Mesenteric fat pad (tissue), 1 donor: ENCODE results near the gene RANBP3. TPM values are rescaled to one million over a fixed set of nuclear protein-coding genes. Genes with fewer than 3 reads are reported as not detected.
A peak's percentile ranks its signal among the peaks of the same experiment; 100 is the strongest.
"Not testable (repeated sequence)": the region's sequence is repeated elsewhere in the genome, so short reads cannot be mapped to it uniquely, and the experiment has no call there.

ENCODE experiments used
- DNase-seq: peaks from one replicate; pipeline ENCODE4 v3.0.0-alpha.2; 2020; ENCODE audit warnings: low spot score
- long read RNA-seq: library from polyadenylated mRNA; unstranded; transcript quantifications from one replicate; pipeline ENCODE4 v2.0.0, GENCODE V29; 2020
- total RNA-seq: library from RNA; stranded (reverse); fragmentation: NEBNext Ultra II Directional; extraction: Animal tissue kit (Norgen Biotek cat#: 25700); gene quantifications from one replicate; pipeline ENCODE4 v1.2.1, GENCODE V29; 2021
- donor health status: DM: yes; HTN: yes; CAD: no.

The RANBP3 gene, protein sequence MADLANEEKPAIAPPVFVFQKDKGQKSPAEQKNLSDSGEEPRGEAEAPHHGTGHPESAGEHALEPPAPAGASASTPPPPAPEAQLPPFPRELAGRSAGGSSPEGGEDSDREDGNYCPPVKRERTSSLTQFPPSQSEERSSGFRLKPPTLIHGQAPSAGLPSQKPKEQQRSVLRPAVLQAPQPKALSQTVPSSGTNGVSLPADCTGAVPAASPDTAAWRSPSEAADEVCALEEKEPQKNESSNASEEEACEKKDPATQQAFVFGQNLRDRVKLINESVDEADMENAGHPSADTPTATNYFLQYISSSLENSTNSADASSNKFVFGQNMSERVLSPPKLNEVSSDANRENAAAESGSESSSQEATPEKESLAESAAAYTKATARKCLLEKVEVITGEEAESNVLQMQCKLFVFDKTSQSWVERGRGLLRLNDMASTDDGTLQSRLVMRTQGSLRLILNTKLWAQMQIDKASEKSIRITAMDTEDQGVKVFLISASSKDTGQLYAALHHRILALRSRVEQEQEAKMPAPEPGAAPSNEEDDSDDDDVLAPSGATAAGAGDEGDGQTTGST
- 56.7 TPM for total RNA-seq
- long read RNA-seq, transcript RANBP3-220 (16 exons, 1,783 nt): minor isoform, 17 of 110 reads
- long read RNA-seq, transcript RANBP3-201 (16 exons, 1,762 nt): major isoform, 28 of 110 reads
- long read RNA-seq, partial matches to known transcripts: 26 of 110 reads
- long read RNA-seq, other reads (novel, unspliced or antisense): 30 of 110 reads

- peak; percentile 99 for DNase-seq
These were observed at the start of gene RANBP3 for GRCh38 chr19:5977785-5978605. Gene RANBP3, minus strand, starts transcription at chr19:5978140. Its CDS starts 58 bp downstream, at chr19:5978082.

DNA sequence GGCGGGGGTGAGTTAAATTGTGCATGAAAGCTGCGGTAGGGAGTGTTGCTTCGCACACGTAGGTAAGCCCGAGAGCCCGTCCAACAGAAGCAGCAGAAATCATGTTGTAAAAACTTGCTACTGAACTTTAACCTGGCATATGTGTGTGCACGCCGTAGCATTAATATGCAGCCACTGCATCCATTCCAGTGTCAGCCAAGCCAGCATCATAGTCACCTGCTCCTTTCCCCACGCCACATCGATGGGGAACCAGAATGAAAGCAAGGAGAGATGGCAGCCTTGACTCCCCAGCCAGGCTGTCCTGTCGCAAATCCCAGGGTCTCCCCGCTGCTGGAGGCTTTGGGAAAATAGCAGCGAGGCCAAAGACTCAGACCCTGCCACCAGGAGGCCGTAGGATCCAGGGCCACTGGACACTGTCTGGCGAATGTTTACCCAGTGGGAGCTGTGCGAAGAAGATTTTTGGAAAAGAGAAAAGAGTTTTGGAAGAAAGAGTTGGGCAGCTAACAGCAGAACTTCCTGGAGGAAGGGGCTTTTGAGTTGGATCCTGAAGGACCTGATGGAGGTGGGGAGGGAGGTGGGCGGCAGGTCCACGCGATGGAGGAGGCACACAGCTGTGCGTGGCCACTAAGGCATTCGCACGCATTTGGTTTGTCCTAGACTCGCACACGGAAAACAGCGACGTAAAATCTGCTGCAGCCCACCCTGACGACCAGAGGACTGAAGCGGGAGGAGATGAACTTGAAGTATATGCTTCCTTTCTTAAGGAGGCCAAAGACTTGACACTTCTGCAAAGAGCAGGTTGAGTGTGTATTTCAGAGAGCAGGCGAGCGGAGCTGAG lies 48.7 kb upstream of the RANBP3 start:
- DNase-seq: peak; percentile 71

DNA sequence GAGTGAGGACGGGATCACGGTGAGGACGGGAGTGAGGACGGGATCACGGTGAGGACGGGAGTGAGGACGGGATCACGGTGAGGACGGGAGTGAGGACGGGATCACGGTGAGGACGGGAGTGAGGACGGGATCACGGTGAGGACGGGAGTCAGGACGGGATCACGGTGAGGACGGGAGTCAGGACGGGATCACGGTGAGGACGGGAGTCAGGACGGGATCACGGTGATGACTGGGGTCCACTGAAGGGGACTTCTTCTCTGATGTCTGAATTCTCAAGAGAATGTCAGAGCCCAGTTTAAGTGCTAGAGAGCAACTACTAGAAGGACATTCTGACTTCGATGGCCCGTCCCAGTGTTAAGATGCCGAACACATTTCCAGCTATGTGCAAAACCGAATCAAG lies 46.8 kb upstream of the RANBP3 start:
- DNase-seq: not testable (repeated sequence)

GRCh38 chr19:6023936-6024335 lies 46.0 kb upstream of the RANBP3 start:
- no peak for DNase-seq

DNA sequence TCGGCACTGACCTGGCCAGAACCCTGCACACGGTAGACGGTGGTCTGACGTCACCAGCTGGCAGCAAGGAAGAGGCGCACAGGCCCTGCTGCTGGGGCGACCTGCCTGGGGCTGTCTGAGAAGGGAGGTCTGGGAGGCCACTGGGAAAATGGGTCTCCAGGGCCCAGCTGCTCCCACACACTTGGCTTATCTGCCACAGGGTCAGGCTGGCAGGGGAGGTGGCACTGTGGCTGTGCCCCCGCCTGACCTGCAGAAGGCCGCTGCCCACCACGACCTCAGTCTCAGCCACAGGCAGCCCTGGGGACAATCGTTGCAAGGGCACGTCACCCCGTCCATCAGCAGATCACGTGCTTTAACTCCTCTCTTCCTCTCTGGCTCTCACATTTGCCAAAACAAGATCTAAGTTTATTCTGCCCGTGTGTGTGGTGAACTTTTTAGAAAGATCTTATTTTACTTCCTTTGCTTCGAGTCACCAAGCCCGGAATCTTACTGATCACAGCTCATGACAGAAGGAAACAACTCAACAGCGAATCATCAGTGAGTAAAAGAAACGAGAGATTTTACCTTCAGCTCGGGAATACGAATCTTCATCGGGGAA lies 45.2 kb upstream of the RANBP3 start:
- no peak for DNase-seq

DNA sequence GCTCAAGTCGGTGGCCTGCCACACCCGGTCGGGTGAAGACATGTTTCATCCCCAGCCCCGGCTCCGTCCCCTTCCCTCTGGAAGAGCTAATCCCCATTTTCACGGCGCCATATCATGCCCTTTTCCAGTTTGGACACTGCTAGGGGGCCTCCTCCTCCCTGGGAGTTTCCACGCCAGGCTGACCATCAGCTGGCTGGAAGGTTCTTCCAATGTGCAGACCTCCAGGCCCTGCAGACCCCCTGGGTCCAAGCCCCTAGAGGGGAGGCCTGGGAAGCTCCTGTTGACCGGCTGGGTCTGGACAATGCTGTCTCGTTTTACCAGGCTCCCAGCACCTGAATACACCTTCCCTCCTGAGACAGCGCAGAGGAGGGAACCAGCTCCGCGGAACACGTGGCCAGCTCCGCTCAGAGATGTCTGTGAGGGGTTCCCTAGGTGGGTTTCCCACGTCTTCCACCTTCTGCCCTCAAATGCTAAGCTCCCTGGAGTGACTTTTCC lies 44.7 kb upstream of the RANBP3 start:
- no peak for DNase-seq

DNA sequence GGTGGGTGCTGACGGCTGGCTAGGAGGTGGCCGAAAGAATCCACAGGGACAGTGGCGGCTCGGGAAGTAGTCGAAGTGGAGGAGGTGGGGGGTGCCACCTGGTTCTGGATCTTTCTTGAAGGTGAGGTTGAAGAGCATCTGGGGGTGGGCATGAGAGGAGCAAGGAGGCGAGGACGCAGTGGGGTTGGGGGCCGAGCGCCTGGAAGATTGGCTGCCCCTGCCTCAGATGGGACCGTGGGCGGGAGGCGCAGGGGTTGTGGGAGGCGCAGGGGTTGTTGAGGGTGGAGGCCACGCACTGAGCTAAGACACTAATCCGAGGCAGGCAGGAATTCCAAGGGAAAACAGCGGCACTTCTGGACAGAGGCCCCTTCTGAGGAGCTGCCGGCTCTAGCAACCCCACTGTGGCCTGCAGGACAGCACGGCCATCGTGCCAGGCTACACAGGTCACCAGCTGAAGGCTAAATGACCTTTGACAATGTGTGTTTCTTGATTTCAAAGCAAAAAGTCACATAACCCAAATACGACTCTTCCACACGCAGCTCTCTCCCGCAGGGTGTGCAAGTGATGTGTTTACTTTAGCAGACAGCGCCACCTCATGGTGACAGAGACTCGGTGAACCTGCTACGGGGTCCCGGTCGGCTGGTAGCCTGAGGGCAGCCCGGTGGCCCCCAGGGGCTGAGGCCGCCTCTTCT lies 44.1 kb upstream of the RANBP3 start:
- no peak for DNase-seq

GRCh38 chr19:6020972-6021805 lies 43.2 kb upstream of the RANBP3 start:
- no peak for DNase-seq

- DNase-seq: no peak
These were observed 42.4 kb upstream of the RANBP3 start for GRCh38 chr19:6020166-6020882.

- no peak for DNase-seq
These were observed 40.8 kb upstream of the RANBP3 start for GRCh38 chr19:6018786-6019185.

GRCh38 chr19:6017576-6017975 lies 39.6 kb upstream of the RANBP3 start:
- no peak for DNase-seq

DNA sequence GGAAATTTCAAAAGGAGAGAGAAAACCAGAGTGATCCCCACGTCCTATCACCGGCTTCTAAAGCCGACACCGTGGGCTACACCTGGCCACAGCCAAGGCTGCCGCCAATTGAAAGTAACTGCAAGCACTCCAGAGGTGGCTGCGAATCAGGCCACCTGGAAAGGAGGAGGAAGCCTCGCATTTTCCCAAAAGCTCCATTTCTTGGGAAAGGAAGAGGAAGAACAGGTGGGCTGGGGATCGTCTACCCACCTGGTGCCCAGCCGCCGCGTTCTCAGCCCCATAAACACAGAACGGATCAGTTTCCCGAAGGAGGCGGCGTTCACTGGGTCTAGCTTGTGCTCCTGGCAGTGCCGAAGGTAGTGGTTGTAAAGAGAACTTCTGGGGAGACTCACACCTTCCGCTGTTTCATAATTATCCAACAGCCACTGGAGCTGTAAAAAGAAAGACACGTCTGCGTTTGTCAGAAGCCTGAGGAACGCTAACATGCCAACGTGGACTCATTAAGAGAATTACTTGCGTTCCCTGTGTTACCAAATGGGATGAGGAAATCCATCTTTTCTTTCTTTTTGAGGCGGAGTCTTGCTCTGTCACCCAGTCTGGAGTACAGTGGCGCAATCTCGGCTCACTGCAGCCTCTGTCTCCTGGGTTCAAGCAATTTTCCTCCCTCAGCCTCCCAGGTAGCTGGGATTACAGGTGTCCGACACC lies 38.1 kb upstream of the RANBP3 start:
- no peak for DNase-seq

GRCh38 chr19:6014551-6015135 lies 36.7 kb upstream of the RANBP3 start:
- DNase-seq: no peak

- no peak for DNase-seq
These were observed 34.7 kb upstream of the RANBP3 start for GRCh38 chr19:6012426-6013170.

- DNase-seq: no peak
These were observed 33.9 kb upstream of the RANBP3 start for GRCh38 chr19:6011794-6012193.

- DNase-seq: no peak
These were observed 33.3 kb upstream of the RANBP3 start for GRCh38 chr19:6011206-6011605.
